ENCODE results near the gene MTARC2.
A peak's percentile ranks its signal among the peaks of the same experiment; 100 is the strongest.
"Not testable (repeated sequence)": the region's sequence is repeated elsewhere in the genome, so short reads cannot be mapped to it uniquely, and the experiment has no call there.

MTARC2 gene

DNA sequence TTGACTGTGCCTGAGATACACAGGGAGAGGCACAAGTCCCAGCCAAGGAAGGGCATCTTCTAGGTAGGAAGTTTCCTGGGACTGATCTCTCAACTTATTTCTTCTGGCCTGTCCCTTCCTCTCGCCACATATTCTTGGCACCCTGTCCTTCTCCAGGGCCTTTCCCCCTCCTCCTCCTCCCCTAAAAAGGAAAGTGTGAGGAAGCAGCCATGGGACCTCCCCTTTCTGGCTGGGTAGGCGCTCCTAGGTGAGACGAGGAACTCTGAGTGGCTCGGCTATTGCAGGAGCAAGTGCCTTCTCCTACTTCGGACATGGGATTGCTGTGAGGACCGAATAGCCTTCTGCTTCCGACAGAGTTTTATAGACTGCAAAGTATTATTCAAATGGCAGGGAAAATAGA is 15.5 kb upstream of the MTARC2 start:
- DNase-seq (ENCODE audit: low read depth in 2 of 2) = no peak

DNA sequence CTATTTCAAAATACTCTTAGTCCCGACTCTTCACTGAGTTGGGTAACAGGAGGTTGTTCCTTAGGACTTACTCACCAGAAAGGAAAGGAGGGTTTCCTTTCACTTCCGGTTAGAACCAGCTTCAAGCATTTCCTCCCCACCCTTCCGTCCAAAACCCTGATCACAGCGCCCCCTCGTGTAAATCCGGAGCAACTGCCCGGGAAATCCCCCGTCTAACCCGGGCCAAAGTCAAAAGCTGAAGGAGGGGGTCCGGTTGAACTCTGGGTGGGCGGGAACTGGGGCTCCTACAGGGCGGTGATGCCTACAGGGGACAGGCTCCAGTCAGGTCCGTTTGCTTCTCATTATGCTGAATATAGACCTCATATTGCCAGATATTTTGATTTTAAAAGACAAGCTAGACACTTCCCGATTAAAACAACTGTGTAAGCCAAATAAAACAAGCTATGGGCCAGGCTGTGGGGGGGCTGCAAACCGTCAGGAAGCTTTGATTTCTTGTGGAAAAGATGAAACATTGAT is 15.0 kb upstream of the MTARC2 start:
- DNase-seq (ENCODE audit: low read depth in 2 of 2) = peak; percentile 59 to 79

DNA sequence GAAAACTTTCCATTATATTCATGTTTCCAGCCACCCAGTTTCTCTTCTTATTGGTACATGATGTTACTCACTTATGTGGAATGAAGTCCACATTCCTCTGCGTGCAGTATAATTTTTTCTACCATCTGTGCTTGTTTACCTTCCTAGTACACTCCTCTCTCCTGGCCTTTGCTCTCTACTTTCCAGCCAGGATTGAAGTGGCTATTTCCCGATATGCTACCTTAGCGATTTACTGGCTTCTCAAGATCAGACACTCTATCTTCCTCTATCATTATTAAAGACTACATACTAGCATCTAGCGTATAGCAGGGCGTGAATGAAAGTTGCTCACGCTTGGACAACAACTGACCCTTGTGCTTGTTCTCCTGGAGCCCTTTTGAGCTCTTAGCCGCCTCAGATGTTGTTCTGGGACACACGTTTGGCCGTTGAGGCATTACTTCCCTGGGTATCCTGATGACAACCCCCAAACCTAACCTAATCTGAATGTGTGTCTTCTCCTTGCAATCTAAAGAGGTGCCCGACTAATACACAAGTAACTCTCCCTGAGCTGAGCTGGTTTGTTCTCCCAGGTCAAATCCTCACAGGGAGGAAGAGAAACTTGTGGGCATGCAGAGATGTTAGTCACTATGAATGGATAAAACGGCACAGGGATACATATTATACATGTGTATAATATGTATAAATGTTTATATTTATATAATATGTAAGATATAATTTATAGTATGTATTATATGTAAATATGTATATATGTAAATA is 13.4 kb upstream of the MTARC2 start:
- DNase-seq (ENCODE audit: low read depth in 2 of 2) = no peak

DNA sequence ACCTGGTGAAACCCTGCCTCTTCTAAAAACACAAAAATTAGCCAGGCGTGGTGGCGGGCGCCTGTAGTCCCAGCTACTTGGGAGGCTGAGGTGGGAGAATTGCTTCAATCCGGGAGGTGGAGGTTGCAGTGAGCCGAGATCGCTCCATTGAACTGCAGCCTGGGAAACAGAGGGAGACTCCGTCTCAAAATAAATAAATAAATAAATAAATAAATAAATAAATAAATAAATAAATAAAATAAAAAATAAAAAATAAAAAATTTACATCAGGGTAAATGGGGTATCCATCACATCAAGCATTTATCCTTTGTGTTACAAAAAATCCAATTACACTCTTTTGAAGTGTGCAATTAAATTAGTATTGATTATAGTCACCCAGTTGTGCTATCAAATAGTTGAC is 11.8 kb upstream of the MTARC2 start:
- DNase-seq (ENCODE audit: low read depth in 2 of 2) = not testable (repeated sequence)

GRCh38 chr1:220741349-220741748 is 6.8 kb upstream of the MTARC2 start:
- DNase-seq (ENCODE audit: low read depth in 2 of 2) = no peak

DNA sequence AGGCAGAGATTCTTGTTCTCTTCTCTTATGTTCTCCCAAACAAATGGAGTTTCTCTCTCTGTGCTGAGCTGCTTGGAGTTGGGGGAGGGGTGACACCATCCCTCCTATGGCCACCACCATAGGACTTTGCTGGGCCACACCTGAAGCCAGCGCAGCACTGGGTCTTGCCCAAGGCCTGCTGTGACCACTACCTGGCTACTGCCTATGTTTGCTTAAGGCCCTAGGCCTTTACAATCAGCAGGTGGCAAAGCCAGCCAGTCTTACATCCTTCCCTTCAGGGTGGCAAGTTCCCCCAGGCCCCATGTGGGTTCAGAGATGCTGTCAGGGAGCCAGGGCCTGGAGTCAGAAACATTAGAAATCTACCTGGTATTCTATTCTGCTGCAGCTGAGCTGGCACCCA is 6.3 kb upstream of the MTARC2 start:
- no peak for DNase-seq (ENCODE audit: low read depth in 2 of 2)

GRCh38 chr1:220742520-220742919 is 5.6 kb upstream of the MTARC2 start:
- DNase-seq (ENCODE audit: low read depth in 2 of 2) = no peak

GRCh38 chr1:220746851-220747250 is 1.3 kb upstream of the MTARC2 start:
- DNase-seq (ENCODE audit: low read depth in 2 of 2) = no peak

DNA sequence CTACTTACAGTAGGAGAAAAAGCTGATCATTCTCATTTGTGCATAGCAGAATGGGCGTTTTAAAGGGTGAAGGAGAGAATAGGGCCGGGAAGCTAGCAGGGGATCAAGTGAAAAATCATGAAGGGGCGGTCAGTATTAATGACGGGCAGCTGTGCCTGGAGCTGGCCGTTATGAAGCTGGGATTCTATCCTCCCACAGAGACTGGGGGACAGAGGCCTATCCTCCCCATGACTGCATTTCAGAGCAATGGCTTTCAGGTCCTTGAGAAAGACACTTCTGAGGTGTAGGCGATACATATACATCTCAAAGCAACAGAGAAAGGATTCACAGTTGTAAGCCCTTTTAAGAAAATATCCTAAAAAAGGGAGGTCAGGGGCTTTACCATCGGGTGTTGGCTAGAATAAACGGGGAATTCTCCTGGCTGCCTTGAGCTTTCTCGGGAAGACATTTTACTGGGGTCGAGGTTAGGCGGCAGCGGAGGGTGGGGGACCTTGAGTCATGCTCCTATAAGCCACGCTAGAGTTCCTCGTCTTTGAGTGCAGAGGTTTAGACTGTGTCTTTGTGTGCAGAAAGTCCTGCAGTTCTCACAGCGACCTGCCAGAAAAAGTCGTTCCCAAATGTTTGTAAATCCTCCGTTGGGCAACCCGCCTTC is 559 bp upstream of the MTARC2 start:
- no peak for DNase-seq (ENCODE audit: low read depth in 2 of 2)

GRCh38 chr1:220748936-220749335 is 814 bp downstream of the MTARC2 start:
- no peak for DNase-seq (ENCODE audit: low read depth in 2 of 2)

GRCh38 chr1:220750131-220750515 is 2.0 kb downstream of the MTARC2 start:
- DNase-seq (ENCODE audit: low read depth in 2 of 2) = no peak

GRCh38 chr1:220751111-220751510 is 3.0 kb downstream of the MTARC2 start:
- no peak for DNase-seq (ENCODE audit: low read depth in 2 of 2)

GRCh38 chr1:220754212-220754917 is 6.2 kb downstream of the MTARC2 start:
- DNase-seq (ENCODE audit: low read depth in 2 of 2) = no peak

DNA sequence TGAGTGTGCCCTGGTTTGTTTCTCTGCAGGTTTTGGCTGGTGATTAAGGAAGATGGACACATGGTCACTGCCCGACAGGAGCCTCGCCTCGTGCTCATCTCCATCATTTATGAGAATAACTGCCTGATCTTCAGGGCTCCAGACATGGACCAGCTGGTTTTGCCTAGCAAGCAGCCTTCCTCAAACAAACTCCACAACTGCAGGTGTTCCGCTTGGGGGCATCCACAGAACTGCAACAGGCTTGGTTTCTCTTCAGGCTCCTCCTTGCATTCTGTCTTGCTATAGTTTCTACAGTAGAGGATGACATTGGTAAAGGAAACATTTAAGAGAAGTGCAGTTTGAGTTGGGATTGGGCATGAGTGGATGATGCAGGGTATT is 6.8 kb downstream of the MTARC2 start:
- DNase-seq (ENCODE audit: low read depth in 2 of 2) = no peak

DNA sequence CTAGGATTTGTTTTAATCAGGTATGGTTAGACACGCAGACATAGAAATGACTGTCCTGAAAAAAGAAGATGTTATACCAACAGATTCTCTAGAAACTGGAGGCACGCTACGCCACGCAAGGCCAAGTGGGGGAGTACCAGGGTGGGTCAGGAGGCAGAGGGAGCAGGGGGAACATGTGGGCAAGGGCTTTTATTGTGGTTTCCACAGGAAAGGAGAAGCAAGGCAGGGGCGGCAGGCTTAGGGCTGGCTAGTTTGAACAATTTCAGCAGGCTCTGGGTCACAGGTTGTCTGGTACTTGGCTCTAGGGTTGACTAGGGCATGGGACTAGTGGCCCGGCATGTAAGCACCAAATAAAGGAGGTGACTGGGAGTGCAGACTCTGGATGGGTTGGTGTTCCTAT is 7.2 kb downstream of the MTARC2 start:
- no peak for DNase-seq (ENCODE audit: low read depth in 2 of 2)

- DNase-seq (ENCODE audit: low read depth in 2 of 2) = no peak
Observed at GRCh38 chr1:220757441-220757840, 9.3 kb downstream of the MTARC2 start.

DNA sequence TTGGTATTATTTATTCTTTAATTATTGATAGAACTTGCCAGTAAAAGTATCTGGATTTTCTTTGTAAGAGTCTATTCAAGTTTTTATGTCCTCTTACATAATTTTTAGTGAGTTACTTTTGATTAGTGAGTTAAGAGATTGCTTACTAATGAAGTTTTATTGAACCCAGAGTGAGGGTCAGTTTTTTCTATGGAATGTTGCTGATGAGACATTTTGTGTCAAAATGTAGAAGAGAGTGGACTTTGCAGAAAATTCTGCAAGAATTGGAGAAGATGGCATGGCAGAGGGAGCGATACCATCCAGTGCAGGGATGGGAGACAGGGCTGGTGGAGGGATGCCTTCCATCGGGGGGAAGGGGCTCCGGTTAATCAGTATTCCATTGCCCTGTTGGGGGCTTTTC is 11.0 kb downstream of the MTARC2 start:
- DNase-seq (ENCODE audit: low read depth in 2 of 2) = no peak

- DNase-seq (ENCODE audit: low read depth in 2 of 2) = no peak
Observed at GRCh38 chr1:220761688-220762427, 13.7 kb downstream of the MTARC2 start.

DNA sequence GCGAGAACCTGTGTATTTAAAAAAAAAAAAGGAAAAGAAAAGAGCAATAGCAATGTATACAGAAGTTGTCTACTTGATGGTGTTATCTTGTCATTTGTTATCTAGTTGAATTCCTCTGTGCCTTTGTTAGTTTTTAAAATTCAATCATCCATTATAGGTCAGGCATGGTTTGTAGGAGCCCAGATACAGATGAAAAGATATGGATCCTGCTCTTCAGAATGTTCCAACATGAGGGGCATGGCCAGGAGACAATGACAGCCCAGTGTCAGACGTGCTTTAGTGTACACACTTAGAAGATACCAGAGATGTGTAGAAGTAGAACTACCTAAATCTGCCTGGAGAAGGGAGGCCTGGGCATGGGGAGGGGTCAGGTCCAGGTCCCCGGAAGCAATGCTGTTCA is 16.6 kb downstream of the MTARC2 start:
- no peak for DNase-seq (ENCODE audit: low read depth in 2 of 2)

GRCh38 chr1:220767312-220768125 is 19.4 kb downstream of the MTARC2 start:
- DNase-seq (ENCODE audit: low read depth in 2 of 2) = no peak

GRCh38 chr1:220768126-220768601 is 20.0 kb downstream of the MTARC2 start:
- no peak for DNase-seq (ENCODE audit: low read depth in 2 of 2)
